Hepatocyte (in vitro differentiated cells): ENCODE measurements around the gene SFXN4. TPM values are rescaled to one million over a fixed set of nuclear protein-coding genes. Genes with fewer than 3 reads are reported as not detected.

Experiments used
- DNase-seq: peaks from one replicate; pipeline ENCODE4 v3.0.0-alpha.2; 2016; ENCODE audit warnings: low spot score
- H2AFZ ChIP-seq: fragments of 200-600 bp; sonication (generic); 2 replicates; pipeline ENCODE4 v1.6.0; 2016; ENCODE audit warnings: antibody characterized with exemption, mild to moderate bottlenecking
- H3K27ac ChIP-seq: fragments of 200-600 bp; sonication (generic); 2 replicates; pipeline ENCODE4 v1.5.1; 2016; ENCODE audit warnings: mild to moderate bottlenecking
- H3K27me3 ChIP-seq: fragments of 200-600 bp; sonication (generic); 2 replicates; pipeline ENCODE4 v1.6.1; 2016
- H3K36me3 ChIP-seq: fragments of 200-600 bp; sonication (generic); replicated peaks from 2 replicates; pipeline ENCODE4 v1.5.1; 2016; ENCODE audit warnings: low read depth; ENCODE audit not compliant: insufficient read depth
- H3K4me1 ChIP-seq: fragments of 200-600 bp; sonication (generic); 2 replicates; pipeline ENCODE4 v1.5.1; 2016; ENCODE audit warnings: mild to moderate bottlenecking, moderate library complexity; ENCODE audit not compliant: insufficient read depth
- H3K4me2 ChIP-seq: fragments of 200-600 bp; sonication (generic); 2 replicates; pipeline ENCODE4 v1.6.0; 2016
- H3K4me3 ChIP-seq: fragments of 200-600 bp; sonication (generic); 2 replicates; pipeline ENCODE4 v1.5.1; 2016; ENCODE audit warnings: mild to moderate bottlenecking
- H3K79me2 ChIP-seq: fragments of 200-600 bp; sonication (generic); 2 replicates; pipeline ENCODE4 v1.6.0; 2017; ENCODE audit warnings: mild to moderate bottlenecking
- H3K9me2 ChIP-seq: fragments of 200-600 bp; sonication (generic); replicated peaks from 2 replicates; pipeline ENCODE4 v1.6.0; 2017; ENCODE audit warnings: mild to moderate bottlenecking; ENCODE audit not compliant: insufficient read depth
- H3K9me3 ChIP-seq: fragments of 200-600 bp; sonication (generic); 2 replicates; pipeline ENCODE4 v1.5.1; 2016; ENCODE audit warnings: low read depth, mild to moderate bottlenecking
- H4K20me1 ChIP-seq: fragments of 200-600 bp; sonication (generic); 2 replicates; pipeline ENCODE4 v1.6.0; 2016; ENCODE audit warnings: mild to moderate bottlenecking; ENCODE audit not compliant: insufficient read depth, poor library complexity, severe bottlenecking
- CTCF ChIP-seq: fragments of 200-600 bp; sonication (generic); IDR thresholded peaks from 2 replicates; pipeline ENCODE4 v1.5.1; 2016; ENCODE audit warnings: antibody characterized with exemption, mild to moderate bottlenecking; ENCODE audit not compliant: poor library complexity
- EZH2 ChIP-seq: fragments of 200-600 bp; sonication (generic); IDR thresholded peaks from 2 replicates; pipeline ENCODE4 v1.6.1; 2016; ENCODE audit warnings: antibody characterized with exemption, mild to moderate bottlenecking, borderline replicate concordance
- EZH2phosphoT487 ChIP-seq: fragments of 200-600 bp; sonication (generic); IDR thresholded peaks from one replicate; pipeline ENCODE4 v1.6.1; 2018; ENCODE audit warnings: antibody characterized with exemption, mild to moderate bottlenecking, low read depth, moderate library complexity; ENCODE audit not compliant: unreplicated experiment, severe bottlenecking
- WGBS: methylation state at CpG from one replicate; pipeline ENCODE4 v1.1.6; 2016; ENCODE audit warnings: low lambda C conversion rate; ENCODE audit errors: missing lambda C conversion rate; 5-methylcytosine and 5-hydroxymethylcytosine counted together
- polyA plus RNA-seq: library from polyadenylated mRNA; unstranded; fragments of >200 nt; fragmentation: Nextera tagmentation; extraction: Ambion mirVana; gene quantifications from 2 replicates; pipeline ENCODE4 v1.2.1, GENCODE V29; 2016
- total RNA-seq: library from RNA; depleted of rRNA; stranded (reverse); fragments of >200 nt; gene quantifications from 2 replicates; pipeline ENCODE4 v1.2.3, GENCODE V29; 2014

Gene SFXN4
- total and polyA plus RNA-seq, 2 experiments from 2014 or later: 27.2 to 41.5 TPM

- 44% methylated on average over 17 of the region's 17 CpGs for WGBS
- no peak overlapping the region for H3K4me3 ChIP-seq
Measured at GRCh38 chr10:119205894-119206602, 40.5 kb upstream of the SFXN4 start.

DNA sequence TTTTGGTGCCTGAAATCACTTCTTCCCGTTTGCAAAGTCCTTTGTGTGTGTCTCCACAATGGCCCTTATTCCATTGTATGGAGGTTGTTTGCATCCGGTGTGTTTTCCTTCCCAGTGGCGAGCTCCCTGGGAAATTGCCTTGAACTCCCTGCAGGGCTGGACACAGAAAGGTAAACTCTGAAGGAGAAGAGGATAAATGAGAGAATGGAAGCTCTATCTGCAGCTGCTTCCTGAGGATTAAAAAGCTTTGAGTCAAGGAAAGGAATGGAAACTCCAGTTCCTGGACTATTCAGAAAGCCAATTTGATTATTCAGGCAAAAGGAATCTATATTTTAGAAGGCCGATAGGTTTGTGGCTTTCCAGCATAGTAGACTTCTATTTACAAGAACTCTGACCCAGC is 37.5 kb upstream of the SFXN4 start:
- peaks cover 7% of the 10 kb centered on the region for H3K4me1 ChIP-seq
- H3K27me3 ChIP-seq: no peaks in the 10 kb centered on the region
- DNase-seq: no peak
- TF ChIP-seq CTCF (no peak), EZH2 (no peak), EZH2phosphoT487 (no peak)
- H3K4me3 ChIP-seq: no peak overlapping the region
- no peak overlapping the region for H2AFZ ChIP-seq
- 46% methylated on average over 4 of the region's 4 CpGs for WGBS
- no peaks in the 10 kb centered on the region for H3K36me3 ChIP-seq
- H4K20me1 ChIP-seq: no peaks in the 10 kb centered on the region
- no peaks in the 10 kb centered on the region for H3K9me2 ChIP-seq
- H3K27ac ChIP-seq: no peak overlapping the region
- no peaks in the 10 kb centered on the region for H3K79me2 ChIP-seq
- no peak overlapping the region for H3K4me2 ChIP-seq
- H3K9me3 ChIP-seq: no peaks in the 10 kb centered on the region

More at GRCh38 chr10:119205894-119206602, 40.5 kb upstream of the SFXN4 start:
- H3K9me2 ChIP-seq: no peaks in the 10 kb centered on the region
- H3K27me3 ChIP-seq: no peaks in the 10 kb centered on the region
- H2AFZ ChIP-seq: peak overlapping the region; percentile 41
- DNase-seq: peak; percentile 41
- peak overlapping the region; percentile 99 for H3K27ac ChIP-seq
- H3K79me2 ChIP-seq: peaks cover 25% of the 10 kb centered on the region
- no peaks in the 10 kb centered on the region for H4K20me1 ChIP-seq
- H3K4me2 ChIP-seq: peak overlapping the region; percentile 84
- peaks cover 20% of the 10 kb centered on the region for H3K4me1 ChIP-seq
- H3K36me3 ChIP-seq: no peaks in the 10 kb centered on the region
- no peaks in the 10 kb centered on the region for H3K9me3 ChIP-seq
- TF ChIP-seq EZH2 (no peak), CTCF (no peak), EZH2phosphoT487 (no peak)

- 83% methylated on average over 1 of the region's 1 CpG for WGBS
- Histone ChIP-seq H2AFZ (no peak overlapping the region), H3K4me3 (no peak overlapping the region), H3K79me2 (no peaks in the 10 kb centered on the region), H3K27me3 (no peaks in the 10 kb centered on the region), H3K36me3 (no peaks in the 10 kb centered on the region), H3K9me3 (no peaks in the 10 kb centered on the region), H4K20me1 (no peaks in the 10 kb centered on the region), H3K4me1 (peaks cover 3% of the 10 kb centered on the region), H3K9me2 (no peaks in the 10 kb centered on the region), H3K27ac (no peak overlapping the region), H3K4me2 (no peak overlapping the region)
- TF ChIP-seq EZH2 (no peak), EZH2phosphoT487 (no peak), CTCF (no peak)
- no peak for DNase-seq
Measured at GRCh38 chr10:119201233-119201632, 35.7 kb upstream of the SFXN4 start.
